Neural cell (in vitro differentiated cells): Measurements from ENCODE around the gene SULT1A3. TPM values are rescaled to one million over a fixed set of nuclear protein-coding genes. Genes with fewer than 3 reads are reported as not detected.
A peak's percentile ranks its signal among the peaks of the same experiment; 100 is the strongest.

Source experiments
- H2AFZ ChIP-seq: fragments of 200-600, 300-800 bp; sonication (generic), shearing (Covaris generic); 2 replicates; pipeline ENCODE4 v1.6.0; 2014; ENCODE audit warnings: low read depth, mild to moderate bottlenecking, antibody characterized with exemption, low read length, moderate library complexity
- H3F3A ChIP-seq: fragments of 200-600 bp; shearing (Covaris generic); 2 replicates; pipeline ENCODE4 v1.6.1; 2016; ENCODE audit warnings: mild to moderate bottlenecking, moderate library complexity, mixed read lengths, antibody characterized with exemption, low read length; ENCODE audit not compliant: insufficient read depth, poor library complexity, severe bottlenecking
- H3K27ac ChIP-seq: fragments of 200-600, 300-800 bp; sonication (generic), shearing (Covaris generic); 2 replicates; pipeline ENCODE4 v1.5.1; 2014; ENCODE audit warnings: mild to moderate bottlenecking, low read length, moderate library complexity
- H3K27me3 ChIP-seq: fragments of 300-800, 200-600 bp; sonication (generic), shearing (Covaris generic); 2 replicates; pipeline ENCODE4 v1.6.0; 2014; ENCODE audit warnings: mild to moderate bottlenecking, low read depth, low read length, moderate library complexity; ENCODE audit not compliant: insufficient read depth
- H3K36me3 ChIP-seq: fragments of 300-800, 200-600 bp; sonication (generic), shearing (Covaris generic); 2 replicates; pipeline ENCODE4 v1.5.1; 2014; ENCODE audit warnings: mild to moderate bottlenecking, antibody characterized with exemption, low read length, moderate library complexity; ENCODE audit not compliant: insufficient read depth
- H3K4me2 ChIP-seq: fragments of 300-800, 200-600 bp; sonication (generic), shearing (Covaris generic); 2 replicates; pipeline ENCODE4 v1.6.0; 2014; ENCODE audit warnings: mild to moderate bottlenecking, low read length
- H3K4me3 ChIP-seq: fragments of 300-800, 200-600 bp; sonication (generic), shearing (Covaris generic); 2 replicates; pipeline ENCODE4 v1.5.1; 2014; ENCODE audit warnings: mild to moderate bottlenecking, low read length, moderate library complexity
- H3K79me2 ChIP-seq: fragments of 200-600 bp; shearing (Covaris generic); replicated peaks from 2 replicates; pipeline ENCODE4 v1.6.0; 2014; ENCODE audit warnings: mild to moderate bottlenecking, low read length, moderate library complexity; ENCODE audit not compliant: insufficient read depth
- H3K9ac ChIP-seq: fragments of 300-800, 200-600 bp; sonication (generic), shearing (Covaris generic); 2 replicates; pipeline ENCODE4 v1.6.1; 2016; ENCODE audit warnings: mild to moderate bottlenecking, low read length, mixed read lengths
- H3K9me2 ChIP-seq: fragments of 200-600 bp; shearing (Covaris generic); 2 replicates; pipeline ENCODE4 v1.6.1; 2016; ENCODE audit warnings: mild to moderate bottlenecking, low read length, mixed read lengths; ENCODE audit not compliant: insufficient read depth
- H3K9me3 ChIP-seq: fragments of 200-600, 300-800 bp; sonication (generic), shearing (Covaris generic); 2 replicates; pipeline ENCODE4 v1.6.1; 2016; ENCODE audit warnings: mild to moderate bottlenecking, mixed run types, low read length, moderate library complexity, mixed read lengths
- H4K20me1 ChIP-seq: fragments of 200-600 bp; shearing (Covaris generic); 2 replicates; pipeline ENCODE4 v1.6.1; 2016; ENCODE audit warnings: mild to moderate bottlenecking, mixed run types; ENCODE audit not compliant: insufficient read depth
- EP300 ChIP-seq: fragments of 450-650 bp; conservative IDR thresholded peaks from 2 replicates; pipeline ENCODE4 v1.6.1; 2014; ENCODE audit warnings: antibody characterized with exemption, mild to moderate bottlenecking, moderate library complexity; ENCODE audit not compliant: poor library complexity, severe bottlenecking
- EZH2 ChIP-seq: fragments of 200-600, 300-800 bp; shearing (Covaris generic), sonication (generic); IDR thresholded peaks from 2 replicates; pipeline ENCODE4 v1.6.1; 2014; ENCODE audit warnings: antibody characterized with exemption, low read length, borderline replicate concordance, mild to moderate bottlenecking; ENCODE audit not compliant: insufficient read depth, poor library complexity, severe bottlenecking
- MXI1 ChIP-seq: fragments of 450-650 bp; conservative IDR thresholded peaks from 2 replicates; pipeline ENCODE4 v1.6.1; 2014; ENCODE audit warnings: antibody characterized with exemption, mild to moderate bottlenecking; ENCODE audit not compliant: poor library complexity, severe bottlenecking
- POLR2AphosphoS5 ChIP-seq: IDR thresholded peaks from 2 replicates; pipeline ENCODE4 v1.6.1; 2012
- RAD21 ChIP-seq: fragments of 450-650 bp; conservative IDR thresholded peaks from 2 replicates; pipeline ENCODE4 v1.6.1; 2014; ENCODE audit warnings: antibody characterized with exemption, mild to moderate bottlenecking, moderate library complexity
- SMC3 ChIP-seq: fragments of 450-650 bp; conservative IDR thresholded peaks from 2 replicates; pipeline ENCODE4 v1.6.1; 2014; ENCODE audit warnings: antibody characterized with exemption, mild to moderate bottlenecking, moderate library complexity; ENCODE audit not compliant: poor library complexity
- TAF1 ChIP-seq: IDR thresholded peaks from 2 replicates; pipeline ENCODE4 v1.6.1; 2012; ENCODE audit warnings: low read depth
- polyA plus RNA-seq: library from polyadenylated mRNA; depleted of rRNA; stranded (reverse); fragments of >200 nt; gene quantifications from 2 replicates; pipeline ENCODE4 v1.2.3, GENCODE V29; 2014
- TF ChIP-seq, protein P1 (sequence below): IDR thresholded peaks from 2 replicates; pipeline ENCODE4 v1.6.1; 2012; ENCODE audit warnings: borderline replicate concordance
- TF ChIP-seq, protein P2 (sequence below): fragments of 450-650 bp; IDR thresholded peaks from 2 replicates; pipeline ENCODE4 v1.5.1; 2014; ENCODE audit warnings: antibody characterized with exemption, mild to moderate bottlenecking, moderate library complexity; ENCODE audit not compliant: poor library complexity, severe bottlenecking

The SULT1A3 gene
- polyA plus RNA-seq, 1 donor from 2014 or later = 12.1 TPM

DNA sequence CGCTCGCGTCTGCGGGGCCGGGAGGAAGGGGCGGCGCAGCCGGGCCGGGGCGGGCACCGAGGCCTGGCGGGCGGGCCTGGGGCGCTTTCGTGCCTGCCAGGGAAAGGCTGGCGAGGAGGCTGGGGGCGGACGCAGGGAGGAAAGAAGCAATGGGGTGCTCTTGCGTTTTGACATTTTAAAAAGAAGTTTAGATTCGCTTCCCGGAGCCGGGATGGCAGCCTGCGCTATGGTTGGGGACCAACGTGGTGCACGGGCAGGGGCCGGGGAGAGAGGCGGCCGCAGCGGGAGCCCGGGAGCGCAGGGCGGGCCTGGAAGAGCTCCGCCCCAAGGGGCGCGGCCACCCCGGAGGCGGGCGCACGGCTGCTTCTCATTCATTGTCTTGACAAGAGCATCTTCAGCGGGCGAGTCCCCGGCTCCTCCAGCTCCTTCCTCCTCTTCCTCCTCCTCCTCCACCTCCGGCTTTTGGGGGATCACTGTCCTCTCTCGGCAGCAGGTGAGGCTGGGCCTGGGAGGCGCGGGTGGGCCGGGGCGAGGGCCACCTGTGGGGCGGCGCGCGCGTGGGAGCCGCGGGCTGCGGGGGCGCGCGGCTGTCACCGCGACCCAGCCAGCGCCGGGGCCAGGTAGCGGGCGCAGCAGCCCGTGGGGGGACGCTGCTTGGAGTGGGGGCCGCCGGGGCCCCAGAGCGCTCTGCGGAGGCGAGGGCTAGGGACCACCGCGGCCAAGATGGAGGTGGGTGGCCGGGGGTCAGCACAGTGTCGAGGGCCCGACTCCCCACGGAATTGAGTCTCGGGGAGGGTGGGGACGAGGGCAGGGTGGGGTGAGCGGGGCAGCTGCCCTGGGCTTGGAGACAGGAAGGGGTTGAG is 15.6 kb upstream of the SULT1A3 start, which contains the start of gene CORO1A:
TSS of gene CORO1A (plus strand) at position 370 of the 863 bp plus-strand sequence. CDS start 1,608 bp downstream, outside the sequence.
- Histone ChIP-seq H3K36me3 (no peaks in the 10 kb centered on the region), H3K9me2 (no peaks in the 10 kb centered on the region), H3K9ac (peak within 1 kb of the TSS; percentile 84), H3K27me3 (no peaks in the 10 kb centered on the region), H3K4me3 (peak within 1 kb of the TSS; percentile 92), H4K20me1 (no peaks in the 10 kb centered on the region), H3K4me2 (peak within 1 kb of the TSS; percentile 63), H3K27ac (peak within 1 kb of the TSS; percentile 51), H3F3A (no peaks in the 10 kb centered on the region), H3K9me3 (no peaks in the 10 kb centered on the region), H3K79me2 (peaks cover 9% of the 10 kb centered on the region), H2AFZ (peak within 1 kb of the TSS; percentile 51)
- TF ChIP-seq EP300 = peak; percentile 43
- TF ChIP-seq, protein P1, sequence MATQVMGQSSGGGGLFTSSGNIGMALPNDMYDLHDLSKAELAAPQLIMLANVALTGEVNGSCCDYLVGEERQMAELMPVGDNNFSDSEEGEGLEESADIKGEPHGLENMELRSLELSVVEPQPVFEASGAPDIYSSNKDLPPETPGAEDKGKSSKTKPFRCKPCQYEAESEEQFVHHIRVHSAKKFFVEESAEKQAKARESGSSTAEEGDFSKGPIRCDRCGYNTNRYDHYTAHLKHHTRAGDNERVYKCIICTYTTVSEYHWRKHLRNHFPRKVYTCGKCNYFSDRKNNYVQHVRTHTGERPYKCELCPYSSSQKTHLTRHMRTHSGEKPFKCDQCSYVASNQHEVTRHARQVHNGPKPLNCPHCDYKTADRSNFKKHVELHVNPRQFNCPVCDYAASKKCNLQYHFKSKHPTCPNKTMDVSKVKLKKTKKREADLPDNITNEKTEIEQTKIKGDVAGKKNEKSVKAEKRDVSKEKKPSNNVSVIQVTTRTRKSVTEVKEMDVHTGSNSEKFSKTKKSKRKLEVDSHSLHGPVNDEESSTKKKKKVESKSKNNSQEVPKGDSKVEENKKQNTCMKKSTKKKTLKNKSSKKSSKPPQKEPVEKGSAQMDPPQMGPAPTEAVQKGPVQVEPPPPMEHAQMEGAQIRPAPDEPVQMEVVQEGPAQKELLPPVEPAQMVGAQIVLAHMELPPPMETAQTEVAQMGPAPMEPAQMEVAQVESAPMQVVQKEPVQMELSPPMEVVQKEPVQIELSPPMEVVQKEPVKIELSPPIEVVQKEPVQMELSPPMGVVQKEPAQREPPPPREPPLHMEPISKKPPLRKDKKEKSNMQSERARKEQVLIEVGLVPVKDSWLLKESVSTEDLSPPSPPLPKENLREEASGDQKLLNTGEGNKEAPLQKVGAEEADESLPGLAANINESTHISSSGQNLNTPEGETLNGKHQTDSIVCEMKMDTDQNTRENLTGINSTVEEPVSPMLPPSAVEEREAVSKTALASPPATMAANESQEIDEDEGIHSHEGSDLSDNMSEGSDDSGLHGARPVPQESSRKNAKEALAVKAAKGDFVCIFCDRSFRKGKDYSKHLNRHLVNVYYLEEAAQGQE = peak; percentile 58
- no peak for TF ChIP-seq EZH2
- TF ChIP-seq RAD21 = peak; percentile 41
- TF ChIP-seq MXI1 = peak; percentile 78
- peak; percentile 65 for TF ChIP-seq POLR2AphosphoS5
- TF ChIP-seq, protein P2, sequence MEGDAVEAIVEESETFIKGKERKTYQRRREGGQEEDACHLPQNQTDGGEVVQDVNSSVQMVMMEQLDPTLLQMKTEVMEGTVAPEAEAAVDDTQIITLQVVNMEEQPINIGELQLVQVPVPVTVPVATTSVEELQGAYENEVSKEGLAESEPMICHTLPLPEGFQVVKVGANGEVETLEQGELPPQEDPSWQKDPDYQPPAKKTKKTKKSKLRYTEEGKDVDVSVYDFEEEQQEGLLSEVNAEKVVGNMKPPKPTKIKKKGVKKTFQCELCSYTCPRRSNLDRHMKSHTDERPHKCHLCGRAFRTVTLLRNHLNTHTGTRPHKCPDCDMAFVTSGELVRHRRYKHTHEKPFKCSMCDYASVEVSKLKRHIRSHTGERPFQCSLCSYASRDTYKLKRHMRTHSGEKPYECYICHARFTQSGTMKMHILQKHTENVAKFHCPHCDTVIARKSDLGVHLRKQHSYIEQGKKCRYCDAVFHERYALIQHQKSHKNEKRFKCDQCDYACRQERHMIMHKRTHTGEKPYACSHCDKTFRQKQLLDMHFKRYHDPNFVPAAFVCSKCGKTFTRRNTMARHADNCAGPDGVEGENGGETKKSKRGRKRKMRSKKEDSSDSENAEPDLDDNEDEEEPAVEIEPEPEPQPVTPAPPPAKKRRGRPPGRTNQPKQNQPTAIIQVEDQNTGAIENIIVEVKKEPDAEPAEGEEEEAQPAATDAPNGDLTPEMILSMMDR = peak; percentile 15
- peak; percentile 63 for TF ChIP-seq TAF1
- peak; percentile 37 for TF ChIP-seq SMC3

DNA sequence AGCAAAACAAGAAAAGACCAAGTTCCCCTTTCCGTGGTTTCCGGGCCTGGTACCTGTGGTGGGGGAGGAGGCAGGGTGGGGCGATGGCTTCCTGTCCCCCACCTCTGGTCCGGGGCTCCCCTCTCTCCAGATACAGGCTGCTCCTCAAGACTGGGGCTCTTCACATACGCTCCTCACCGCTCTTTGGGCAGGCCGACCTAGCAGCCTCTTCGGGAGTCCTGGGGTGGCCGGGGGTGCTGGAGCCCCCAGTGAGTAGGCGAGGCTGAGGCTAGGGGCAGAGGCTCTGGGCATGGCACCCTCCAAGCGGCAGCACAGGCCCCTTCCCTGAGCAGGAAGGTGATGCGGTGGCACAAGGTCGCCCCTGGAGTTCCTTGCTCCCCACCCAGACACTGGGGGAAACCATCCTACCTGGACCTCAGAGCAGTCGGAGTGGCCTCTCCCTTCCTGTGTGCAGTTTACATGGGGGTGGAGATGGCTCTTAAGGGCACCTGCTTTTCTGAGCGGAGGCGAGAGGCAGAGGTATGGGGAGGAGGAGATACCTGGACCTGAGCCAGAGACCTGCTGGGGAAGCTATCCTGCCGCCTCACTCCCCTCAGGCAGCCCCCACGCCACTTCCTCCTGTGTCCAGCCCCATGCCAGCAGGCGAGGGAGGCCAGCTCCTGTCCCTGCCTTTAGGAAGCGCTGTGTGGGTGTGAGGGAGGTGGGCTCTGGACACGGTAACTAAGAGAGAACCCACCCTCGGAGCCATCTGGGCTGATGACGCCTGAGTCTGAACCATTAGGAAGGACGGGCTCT is 14.8 kb upstream of the SULT1A3 start:
- Histone ChIP-seq H3K9ac (peak overlapping the region; percentile 84), H3K4me3 (peak overlapping the region; percentile 92), H3K9me3 (no peaks in the 10 kb centered on the region), H3K27ac (peak overlapping the region; percentile 47), H3K27me3 (no peaks in the 10 kb centered on the region), H2AFZ (peak overlapping the region; percentile 21), H3K9me2 (no peaks in the 10 kb centered on the region), H3K79me2 (peaks cover 9% of the 10 kb centered on the region), H3F3A (no peaks in the 10 kb centered on the region), H3K36me3 (no peaks in the 10 kb centered on the region), H3K4me2 (peak overlapping the region; percentile 63), H4K20me1 (no peaks in the 10 kb centered on the region)
- TF ChIP-seq, protein P2 = no peak
- no peak for TF ChIP-seq TAF1
- no peak for TF ChIP-seq MXI1
- TF ChIP-seq POLR2AphosphoS5 = no peak
- TF ChIP-seq RAD21 = no peak
- TF ChIP-seq EZH2 = no peak
- no peak for TF ChIP-seq SMC3
- TF ChIP-seq EP300 = no peak
- TF ChIP-seq, protein P1 = no peak
